Upper lobe of right lung (tissue), 1 donor: ENCODE data around the gene ABCC6. TPM values are rescaled to one million over a fixed set of nuclear protein-coding genes. Genes with fewer than 3 reads are reported as not detected.

Experiments
- ATAC-seq: fragments of 200-7000 bp; cut with Tn5 transposase; one replicate; pipeline ENCODE4 v1.9.1; 2020; ENCODE audit warnings: mild to moderate bottlenecking, moderate library complexity
- DNase-seq: peaks from one replicate; pipeline ENCODE4 v3.0.0-alpha.2; 2020
- H3K27ac ChIP-seq: fragments of 200-600 bp; one replicate; pipeline ENCODE4 v1.8.0; 2022
- H3K27me3 ChIP-seq: fragments of 200-600 bp; one replicate; pipeline ENCODE4 v1.8.0; 2022; ENCODE audit warnings: mild to moderate bottlenecking
- H3K36me3 ChIP-seq: fragments of 200-600 bp; one replicate; pipeline ENCODE4 v1.8.0; 2022
- H3K4me1 ChIP-seq: fragments of 200-600 bp; one replicate; pipeline ENCODE4 v1.8.0; 2022
- H3K4me3 ChIP-seq: fragments of 200-600 bp; one replicate; pipeline ENCODE4 v1.8.0; 2022; ENCODE audit warnings: mild to moderate bottlenecking
- H3K9me3 ChIP-seq: fragments of 200-600 bp; one replicate; pipeline ENCODE4 v1.8.0; 2022
- CTCF ChIP-seq: fragments of 200-600 bp; IDR thresholded peaks from one replicate; pipeline ENCODE4 v1.8.0; 2022; ENCODE audit warnings: antibody characterized with exemption
- intact Hi-C: fragments of 100-400 bp; cut with DNase I; formaldehyde crosslinking; loops from one replicate; pipeline ENCODE4 v1.11.0; 2022
- total RNA-seq: library from RNA; stranded (reverse); fragmentation: NEBNext Ultra II Directional; extraction: Animal tissue kit (Norgen Biotek cat#: 25700); gene quantifications from one replicate; pipeline ENCODE4 v1.2.1, GENCODE V29; 2021
- donor health status: DM: no; HTN: yes; CAD: no; lungs with severe emphysema.

The ABCC6 gene
- total RNA-seq, 1 donor from 2014 or later, result 42.5 TPM

- Histone ChIP-seq H3K27me3 (no peaks in the 10 kb centered on the region), H3K4me1 (no peaks in the 10 kb centered on the region), H3K27ac (no peak overlapping the region), H3K9me3 (no peaks in the 10 kb centered on the region), H3K4me3 (no peak overlapping the region), H3K36me3 (peaks cover 6% of the 10 kb centered on the region)
- DNase-seq (no peak), ATAC-seq (no peak)
- no peak for TF ChIP-seq CTCF
- intact Hi-C loops, result no loop called here
Observed at GRCh38 chr16:16159662-16160061, 63.6 kb downstream of the ABCC6 start.

- intact Hi-C loops, result no loop called here
- DNase-seq (no peak), ATAC-seq (no peak)
- Histone ChIP-seq H3K4me1 (no peaks in the 10 kb centered on the region), H3K36me3 (peaks cover 5% of the 10 kb centered on the region), H3K4me3 (no peak overlapping the region), H3K27ac (no peak overlapping the region), H3K27me3 (no peaks in the 10 kb centered on the region), H3K9me3 (no peaks in the 10 kb centered on the region)
- no peak for TF ChIP-seq CTCF
Observed at GRCh38 chr16:16158741-16159374, 64.4 kb downstream of the ABCC6 start.

- Histone ChIP-seq H3K4me3 (no peak overlapping the region), H3K27me3 (no peaks in the 10 kb centered on the region), H3K9me3 (no peaks in the 10 kb centered on the region), H3K36me3 (peaks cover 5% of the 10 kb centered on the region), H3K4me1 (no peaks in the 10 kb centered on the region), H3K27ac (no peak overlapping the region)
- ATAC-seq (no peak), DNase-seq (no peak)
- intact Hi-C loops, result no loop called here
- TF ChIP-seq CTCF, result no peak
Observed at GRCh38 chr16:16158082-16158658, 65.1 kb downstream of the ABCC6 start.

GRCh38 chr16:16157166-16157565, 66.1 kb downstream of the ABCC6 start:
- no peak overlapping the region for H3K4me3 ChIP-seq
- H3K36me3 ChIP-seq, result peaks cover 5% of the 10 kb centered on the region
- no peak for TF ChIP-seq CTCF
- no peaks in the 10 kb centered on the region for H3K4me1 ChIP-seq
- intact Hi-C loops, result no loop called here
- DNase-seq, result no peak
- ATAC-seq, result no peak
- H3K27me3 ChIP-seq, result no peaks in the 10 kb centered on the region
- H3K27ac ChIP-seq, result no peak overlapping the region
- H3K9me3 ChIP-seq, result no peaks in the 10 kb centered on the region

GRCh38 chr16:16155234-16155633, 68.1 kb downstream of the ABCC6 start:
- no peak for ATAC-seq
- no peak overlapping the region for H3K27ac ChIP-seq

More at GRCh38 chr16:16155234-16155633, 68.1 kb downstream of the ABCC6 start:
- Histone ChIP-seq H3K27me3 (no peaks in the 10 kb centered on the region), H3K36me3 (peaks cover 3% of the 10 kb centered on the region), H3K4me1 (peaks cover under 1% of the 10 kb centered on the region), H3K9me3 (no peaks in the 10 kb centered on the region), H3K4me3 (no peak overlapping the region)
- no peak for TF ChIP-seq CTCF
- DNase-seq, result no peak
- intact Hi-C loops, result no loop called here
